Thyroid gland (tissue), 4 donors: Measurements from ENCODE around the gene BRSK2. TPM values are rescaled to one million over a fixed set of nuclear protein-coding genes. Genes with fewer than 3 reads are reported as not detected.

ENCODE experiments used
- DNase-seq, 2 donors: peaks; one replicate each; pipeline ENCODE4 v3.0.0-alpha.2; 2019
- H3K27ac ChIP-seq, 3 donors: fragments of 200-600 bp; sonication (generic); 1 replicate in 2 of 3; 2 replicates in 1 of 3; pipeline ENCODE4 v1.5.1; 2016 to 2019; ENCODE audit warnings: mild to moderate bottlenecking in 1 of 3, moderate library complexity in 1 of 3
- H3K27me3 ChIP-seq: fragments of 200-600 bp; sonication (generic); one replicate; pipeline ENCODE4 v1.5.1; 2019
- H3K36me3 ChIP-seq, 2 donors: fragments of 200-600 bp; sonication (generic); one replicate each; pipeline ENCODE4 v1.5.1; 2016 to 2019
- H3K4me1 ChIP-seq, 2 donors: fragments of 200-600 bp; sonication (generic); one replicate each; pipeline ENCODE4 v1.5.1; 2017 to 2019
- H3K4me3 ChIP-seq, 3 donors: fragments of 200-600 bp; sonication (generic); replicated peaks in 1 of 3; 1 replicate in 2 of 3; 2 replicates in 1 of 3; pipeline ENCODE4 v1.5.1; 2016; ENCODE audit warnings: mild to moderate bottlenecking in 1 of 3
- H3K9me3 ChIP-seq: fragments of 200-600 bp; sonication (generic); one replicate; pipeline ENCODE4 v1.5.1; 2017
- CTCF ChIP-seq, 6 experiments: fragments of 200-600 bp in 3 of 6; fragments of 450-650 bp in 3 of 6; sonication (generic) in 3 of 6; IDR thresholded peaks; one replicate each; pipeline ENCODE4 v1.5.1; 2016 to 2019; ENCODE audit warnings: antibody characterized with exemption in 6 of 6, mild to moderate bottlenecking in 2 of 6, inconsistent platforms in 1 of 6, moderate library complexity in 1 of 6
- POLR2A ChIP-seq, 2 donors: fragments of 450-650 bp; IDR thresholded peaks; one replicate each; pipeline ENCODE4 v1.6.1; 2017; ENCODE audit warnings: antibody characterized with exemption in 2 of 2, mild to moderate bottlenecking in 2 of 2, moderate library complexity in 1 of 2
- WGBS, 2 donors: methylation state at CpG; one replicate each; pipeline ENCODE4 v1.1.5; 2017; 5-methylcytosine and 5-hydroxymethylcytosine counted together
- intact Hi-C: fragments of 100-400 bp; cut with DNase I; formaldehyde crosslinking; loops from one replicate; pipeline ENCODE4 v1.15.1; 2023
- total RNA-seq, 4 donors: library from RNA; depleted of rRNA; stranded (reverse); fragments of >200 nt; gene quantifications; one replicate each; pipeline ENCODE4 v1.2.3, GENCODE V29; 2016

BRSK2 gene
- total RNA-seq, 4 donors from 2014 or later = 0.34 to 2.2 (median 0.81) TPM

GRCh38 chr11:1392561-1392960, 2.8 kb downstream of the BRSK2 start:
- intact Hi-C loops = no loop called here
- 90% methylated on average over 2 of the region's 21 CpGs; no CpG with 5 or more reads in 1 of the 2 donors for WGBS, 2 donors
- no peak overlapping the region for H3K4me3 ChIP-seq
- no peaks in the 10 kb centered on the region for H3K9me3 ChIP-seq
- DNase-seq = no peak
- peaks cover 12 to 14% of the 10 kb centered on the region in 2 donors for H3K4me1 ChIP-seq
- TF ChIP-seq CTCF (IDR thresholded peaks at IDR 0.05) = no peak
- TF ChIP-seq POLR2A (IDR thresholded peaks at IDR 0.05) = no peak
- H3K27me3 ChIP-seq = peaks cover 7% of the 10 kb centered on the region
- no peaks in the 10 kb centered on the region for H3K36me3 ChIP-seq
- no peak overlapping the region for H3K27ac ChIP-seq

- intact Hi-C loops = no loop called here
- 85 to 90% methylated on average over 19 of the region's 19 CpGs for WGBS, 2 donors
- Histone ChIP-seq H3K9me3 (no peaks in the 10 kb centered on the region), H3K27ac (no peak overlapping the region), H3K27me3 (peaks cover 7% of the 10 kb centered on the region), H3K4me1 (peaks cover 12 to 14% of the 10 kb centered on the region in 2 donors), H3K36me3 (no peaks in the 10 kb centered on the region), H3K4me3 (no peak overlapping the region)
- DNase-seq = no peak
- TF ChIP-seq POLR2A (IDR thresholded peaks at IDR 0.05) = no peak
- no peak for TF ChIP-seq CTCF (IDR thresholded peaks at IDR 0.05)
Measured at GRCh38 chr11:1393038-1393710, 3.4 kb downstream of the BRSK2 start.

GRCh38 chr11:1394936-1395772, 5.4 kb downstream of the BRSK2 start:
- 89 to 94% methylated on average over 9 to 21 of the region's 29 CpGs for WGBS, 2 donors

GRCh38 chr11:1395773-1396374, 6.1 kb downstream of the BRSK2 start:
- H3K27me3 ChIP-seq = peaks cover 6% of the 10 kb centered on the region
- no peak overlapping the region for H3K4me3 ChIP-seq
- H3K9me3 ChIP-seq = no peaks in the 10 kb centered on the region
- no peak overlapping the region for H3K27ac ChIP-seq
- H3K4me1 ChIP-seq = peaks cover 2 to 3% of the 10 kb centered on the region in 2 donors
- TF ChIP-seq POLR2A (IDR thresholded peaks at IDR 0.05) = no peak
- no peak for TF ChIP-seq CTCF (IDR thresholded peaks at IDR 0.05)
- DNase-seq = no peak
- intact Hi-C loops = no loop called here
- H3K36me3 ChIP-seq = no peaks in the 10 kb centered on the region
- 85 to 86% methylated on average over 15 to 16 of the region's 19 CpGs for WGBS, 2 donors

More at GRCh38 chr11:1394936-1395772, 5.4 kb downstream of the BRSK2 start:
- TF ChIP-seq CTCF (IDR thresholded peaks at IDR 0.05) = no peak
- TF ChIP-seq POLR2A (IDR thresholded peaks at IDR 0.05) = no peak
- Histone ChIP-seq H3K36me3 (no peaks in the 10 kb centered on the region), H3K4me3 (no peak overlapping the region), H3K4me1 (peaks cover 4 to 5% of the 10 kb centered on the region in 2 donors), H3K27me3 (peaks cover 7% of the 10 kb centered on the region), H3K27ac (no peak overlapping the region), H3K9me3 (no peaks in the 10 kb centered on the region)
- intact Hi-C loops = no loop called here
- no peak for DNase-seq
